HG02870 (cell line): ENCODE data around the gene APOC1.
"Not testable (repeated sequence)": the region's sequence is repeated elsewhere in the genome, so short reads cannot be mapped to it uniquely, and the experiment has no call there.

ENCODE experiments used
- ATAC-seq: cut with Tn5 transposase; IDR thresholded peaks from one replicate; pipeline ENCODE4 v1.9.1; 2021; ENCODE audit warnings: mild to moderate bottlenecking, moderate library complexity; ENCODE audit not compliant: unreplicated experiment

Gene APOC1

DNA sequence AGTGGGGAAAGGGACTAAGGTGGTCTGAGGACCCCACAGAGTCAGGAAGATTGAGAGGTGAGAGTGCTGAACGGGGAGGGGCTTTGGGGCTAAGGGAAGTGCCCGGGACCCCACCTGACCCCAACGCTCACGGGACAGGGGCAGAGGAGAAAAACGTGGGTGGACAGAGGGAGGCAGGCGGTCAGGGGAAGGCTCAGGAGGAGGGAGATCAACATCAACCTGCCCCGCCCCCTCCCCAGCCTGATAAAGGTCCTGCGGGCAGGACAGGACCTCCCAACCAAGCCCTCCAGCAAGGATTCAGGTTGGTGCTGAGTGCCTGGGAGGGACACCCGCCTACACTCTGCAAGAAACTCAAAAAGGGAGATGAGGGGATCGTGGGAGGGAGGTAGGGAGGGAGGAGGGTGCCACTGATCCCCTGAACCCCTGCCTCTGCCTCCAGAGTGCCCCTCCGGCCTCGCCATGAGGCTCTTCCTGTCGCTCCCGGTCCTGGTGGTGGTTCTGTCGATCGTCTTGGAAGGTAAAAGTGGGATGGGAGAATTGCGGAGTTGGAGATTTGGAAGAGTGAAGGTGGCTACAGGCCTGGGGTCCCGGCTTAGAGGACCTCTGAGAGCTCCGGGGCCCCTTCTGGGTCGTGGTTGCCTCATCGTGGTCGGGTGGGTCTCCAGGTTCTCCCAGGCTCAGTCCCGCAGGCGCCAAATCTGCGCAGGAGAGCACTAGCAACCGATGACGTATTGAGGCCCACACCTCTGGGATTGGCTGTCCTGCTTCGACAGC is at the start of gene APOC1:
Gene APOC1 (plus strand): TSS at position 176 of the 774 bp plus-strand sequence. CDS start 284 bp downstream, at position 460.
- ATAC-seq = peak; percentile 95

DNA sequence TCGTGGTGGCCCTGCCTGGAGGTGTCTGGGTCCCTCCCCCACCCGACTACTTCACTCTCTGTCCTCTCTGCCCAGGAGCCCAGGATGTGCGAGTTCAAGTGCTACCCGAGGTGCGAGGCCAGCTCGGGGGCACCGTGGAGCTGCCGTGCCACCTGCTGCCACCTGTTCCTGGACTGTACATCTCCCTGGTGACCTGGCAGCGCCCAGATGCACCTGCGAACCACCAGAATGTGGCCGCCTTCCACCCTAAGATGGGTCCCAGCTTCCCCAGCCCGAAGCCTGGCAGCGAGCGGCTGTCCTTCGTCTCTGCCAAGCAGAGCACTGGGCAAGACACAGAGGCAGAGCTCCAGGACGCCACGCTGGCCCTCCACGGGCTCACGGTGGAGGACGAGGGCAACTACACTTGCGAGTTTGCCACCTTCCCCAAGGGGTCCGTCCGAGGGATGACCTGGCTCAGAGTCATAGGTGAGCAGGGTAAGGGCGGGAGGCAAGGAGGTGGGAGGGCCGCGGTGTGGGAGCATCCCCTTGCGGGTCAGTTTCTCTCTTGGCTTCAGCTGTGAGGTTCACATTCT is 49.1 kb upstream of the APOC1 start:
- no peak for ATAC-seq

DNA sequence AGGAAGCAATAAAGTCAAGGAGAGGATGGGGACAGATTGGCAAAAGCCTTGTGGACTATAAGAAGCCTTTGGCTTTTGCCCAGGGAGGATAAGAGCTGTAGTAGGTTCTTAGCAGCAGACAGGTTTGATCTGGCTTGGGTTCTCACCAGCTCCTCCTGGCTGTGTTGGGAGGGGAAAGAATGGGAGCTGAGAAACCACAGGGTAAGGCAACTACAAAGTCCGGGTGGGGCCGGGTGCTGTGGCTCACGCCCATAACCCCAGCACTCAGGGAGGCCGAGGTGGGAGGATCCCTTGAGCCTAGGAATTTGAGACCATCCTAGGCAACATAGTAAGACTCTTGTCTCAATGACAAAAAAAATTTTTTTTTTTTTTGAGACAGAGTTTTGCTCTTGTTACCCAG is 47.7 kb upstream of the APOC1 start:
- no peak for ATAC-seq

DNA sequence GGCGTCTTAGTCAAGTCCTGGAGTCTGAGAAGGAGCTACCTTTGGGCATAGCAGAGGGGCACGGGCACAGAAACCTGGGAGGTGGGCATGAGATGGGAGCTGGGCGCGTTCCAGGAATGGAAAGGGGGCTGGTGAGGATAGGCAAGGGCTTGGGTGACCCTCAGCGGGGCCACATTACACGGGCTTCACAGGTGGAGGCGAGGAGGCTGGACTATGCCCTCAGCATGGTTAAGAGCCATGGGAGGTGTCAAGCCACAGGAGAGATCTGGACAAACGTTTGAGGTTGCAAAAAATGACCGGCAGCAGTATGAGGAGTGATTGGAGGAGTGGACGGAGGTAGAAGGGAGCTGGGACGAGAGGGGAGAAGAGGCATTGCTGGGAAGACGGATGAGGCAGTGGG is 46.8 kb upstream of the APOC1 start:
- ATAC-seq = no peak

DNA sequence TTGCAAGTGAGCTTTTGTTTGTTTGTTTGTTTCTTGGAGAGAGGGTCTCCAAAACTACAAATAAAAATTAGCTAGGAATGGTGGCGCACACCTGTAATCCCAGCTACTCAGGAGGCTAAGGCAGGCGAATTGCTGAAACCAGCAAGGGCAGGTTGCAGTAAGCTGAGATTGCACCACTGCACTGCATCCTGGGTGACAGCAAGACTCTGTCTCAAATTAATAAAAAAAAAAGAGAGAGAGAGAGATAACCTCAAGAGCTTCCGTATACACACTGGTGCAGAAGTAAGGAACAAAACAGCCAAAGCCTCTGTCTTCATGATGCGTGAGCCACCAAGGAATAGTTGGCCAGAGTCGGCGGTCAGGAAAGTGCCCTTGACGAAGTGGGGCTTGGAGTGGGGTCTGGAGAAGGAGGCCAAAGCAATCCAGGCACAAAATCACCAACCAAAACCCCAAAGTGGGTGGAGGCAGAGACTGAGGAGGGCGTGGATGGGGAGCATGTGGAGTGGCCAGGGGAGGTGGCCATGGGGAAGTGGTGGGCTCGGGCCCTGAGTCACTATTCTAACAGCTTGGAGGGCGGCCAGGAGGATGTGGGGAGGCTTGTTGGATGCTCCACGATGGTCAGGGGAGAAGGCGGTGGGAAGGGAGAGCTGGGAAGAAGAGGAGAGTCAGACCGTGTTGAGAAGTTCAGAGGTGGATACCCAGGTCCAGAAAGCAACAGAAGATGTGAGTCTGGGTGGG is 44.5 kb upstream of the APOC1 start:
- no peak for ATAC-seq

DNA sequence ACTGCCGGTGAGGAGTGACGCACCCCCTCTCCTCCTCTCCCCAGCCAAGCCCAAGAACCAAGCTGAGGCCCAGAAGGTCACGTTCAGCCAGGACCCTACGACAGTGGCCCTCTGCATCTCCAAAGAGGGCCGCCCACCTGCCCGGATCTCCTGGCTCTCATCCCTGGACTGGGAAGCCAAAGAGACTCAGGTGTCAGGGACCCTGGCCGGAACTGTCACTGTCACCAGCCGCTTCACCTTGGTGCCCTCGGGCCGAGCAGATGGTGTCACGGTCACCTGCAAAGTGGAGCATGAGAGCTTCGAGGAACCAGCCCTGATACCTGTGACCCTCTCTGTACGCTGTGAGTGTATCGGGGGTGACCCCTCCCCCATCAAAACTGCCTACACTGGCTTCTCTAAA is 42.6 kb upstream of the APOC1 start:
- ATAC-seq = no peak

DNA sequence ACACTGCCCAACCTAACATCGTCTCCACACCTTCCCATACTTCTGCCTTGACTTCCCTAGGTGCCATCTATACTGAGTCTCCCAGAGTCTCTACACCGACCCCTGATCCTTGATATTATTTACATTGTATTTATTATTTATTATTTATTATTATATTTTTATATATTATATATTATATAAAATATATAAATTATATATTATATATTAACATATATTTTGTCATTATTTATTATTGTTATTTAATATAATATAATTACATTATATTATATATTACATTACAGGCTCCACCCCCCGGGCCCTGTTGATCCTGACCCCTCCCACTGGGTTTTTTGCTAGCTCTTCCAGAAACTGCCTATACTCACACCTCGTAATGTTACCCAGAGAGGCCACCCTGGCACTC is 41.7 kb upstream of the APOC1 start:
- no peak for ATAC-seq

DNA sequence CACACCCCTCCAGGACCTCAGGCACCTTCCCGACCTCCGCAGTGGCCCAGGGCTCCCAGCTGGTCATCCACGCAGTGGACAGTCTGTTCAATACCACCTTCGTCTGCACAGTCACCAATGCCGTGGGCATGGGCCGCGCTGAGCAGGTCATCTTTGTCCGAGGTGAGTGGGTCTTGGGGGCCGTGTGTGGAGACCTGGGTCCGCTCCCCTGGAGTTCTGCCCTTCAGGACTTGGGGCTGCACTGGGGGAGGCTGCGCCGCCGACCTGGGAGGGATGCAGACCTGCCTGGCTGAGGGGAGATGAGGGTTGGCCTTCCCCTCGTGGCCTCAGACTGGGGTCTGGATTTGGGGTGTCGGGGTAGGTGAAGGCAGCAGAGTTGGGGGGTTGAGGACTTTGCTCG is 40.1 kb upstream of the APOC1 start:
- ATAC-seq = no peak

DNA sequence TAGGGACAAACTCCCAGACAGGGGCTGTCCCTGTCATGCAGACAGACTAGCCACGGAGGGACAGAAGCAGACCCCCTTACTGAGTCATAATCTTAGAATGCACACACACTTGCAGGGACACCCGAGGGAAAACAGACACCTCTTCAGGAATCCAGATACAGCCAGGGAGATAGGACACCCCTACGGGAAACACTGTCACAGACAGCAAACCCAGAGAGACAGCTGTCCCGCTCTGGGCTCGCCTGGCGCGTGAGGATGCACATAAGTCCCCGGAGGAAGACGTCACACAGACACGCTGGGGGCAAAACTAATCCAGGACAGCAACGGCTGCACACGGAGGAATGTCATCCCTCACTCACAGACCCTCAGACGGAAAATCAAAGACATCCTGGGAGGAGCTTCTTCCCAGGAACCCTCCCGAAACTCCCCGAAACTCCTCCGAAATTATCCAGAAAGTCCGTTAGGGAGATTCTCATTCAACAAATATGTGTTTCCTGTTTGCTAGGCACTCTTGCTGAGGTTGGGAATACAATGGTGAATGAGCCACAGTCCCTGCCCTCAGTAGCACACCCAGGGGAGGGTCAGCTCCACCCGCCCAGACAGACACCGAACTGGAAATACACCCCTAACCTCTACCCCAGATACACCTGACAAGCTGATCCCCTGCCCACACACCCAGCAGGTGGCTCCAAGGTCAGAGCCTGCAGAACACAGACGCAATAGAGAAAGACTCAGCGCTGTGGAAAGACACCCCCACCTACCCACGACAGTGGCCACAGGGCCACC is 38.5 kb upstream of the APOC1 start:
- no peak for ATAC-seq

DNA sequence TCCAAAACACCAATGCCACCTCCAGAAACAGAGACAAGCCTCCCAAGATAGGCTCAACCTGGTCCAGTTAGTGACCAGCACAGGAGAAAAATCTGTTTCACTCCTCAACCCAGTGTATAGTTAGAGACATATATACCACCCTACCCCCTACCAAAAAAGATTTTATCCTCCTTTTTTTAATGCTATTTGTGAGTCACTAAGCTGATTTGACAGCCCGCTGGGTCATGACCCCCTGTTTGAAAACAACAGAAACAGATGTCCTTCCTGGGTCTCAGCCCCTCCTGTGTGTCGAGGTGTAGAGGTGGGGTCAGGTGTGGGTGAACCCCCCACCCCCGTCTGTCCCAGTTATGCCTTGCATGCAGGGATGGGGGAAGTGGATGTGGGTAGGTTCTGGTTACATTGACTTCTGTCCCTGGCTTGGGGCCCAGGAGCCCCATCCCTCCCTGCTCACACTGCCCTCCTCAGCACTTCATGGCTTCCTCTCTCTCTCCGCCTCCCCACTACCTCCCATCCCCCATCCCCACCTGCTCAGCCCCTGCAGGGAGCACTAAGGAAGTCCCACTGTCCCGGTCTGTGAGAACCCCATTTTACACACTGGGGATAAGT is 37.4 kb upstream of the APOC1 start:
- ATAC-seq = no peak

DNA sequence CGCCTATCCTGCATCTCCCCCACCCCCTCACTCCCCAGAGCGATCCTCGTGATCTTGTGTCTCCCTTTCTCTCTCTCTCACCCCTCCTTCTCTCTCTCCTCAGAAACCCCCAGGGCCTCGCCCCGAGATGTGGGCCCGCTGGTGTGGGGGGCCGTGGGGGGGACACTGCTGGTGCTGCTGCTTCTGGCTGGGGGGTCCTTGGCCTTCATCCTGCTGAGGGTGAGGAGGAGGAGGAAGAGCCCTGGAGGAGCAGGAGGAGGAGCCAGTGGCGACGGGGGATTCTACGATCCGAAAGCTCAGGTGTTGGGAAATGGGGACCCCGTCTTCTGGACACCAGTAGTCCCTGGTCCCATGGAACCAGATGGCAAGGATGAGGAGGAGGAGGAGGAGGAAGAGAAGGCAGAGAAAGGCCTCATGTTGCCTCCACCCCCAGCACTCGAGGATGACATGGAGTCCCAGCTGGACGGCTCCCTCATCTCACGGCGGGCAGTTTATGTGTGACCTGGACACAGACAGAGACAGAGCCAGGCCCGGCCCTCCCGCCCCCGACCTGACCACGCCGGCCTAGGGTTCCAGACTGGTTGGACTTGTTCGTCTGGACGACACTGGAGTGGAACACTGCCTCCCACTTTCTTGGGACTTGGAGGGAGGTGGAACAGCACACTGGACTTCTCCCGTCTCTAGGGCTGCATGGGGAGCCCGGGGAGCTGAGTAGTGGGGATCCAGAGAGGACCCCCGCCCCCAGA is 36.1 kb upstream of the APOC1 start:
- ATAC-seq = no peak

DNA sequence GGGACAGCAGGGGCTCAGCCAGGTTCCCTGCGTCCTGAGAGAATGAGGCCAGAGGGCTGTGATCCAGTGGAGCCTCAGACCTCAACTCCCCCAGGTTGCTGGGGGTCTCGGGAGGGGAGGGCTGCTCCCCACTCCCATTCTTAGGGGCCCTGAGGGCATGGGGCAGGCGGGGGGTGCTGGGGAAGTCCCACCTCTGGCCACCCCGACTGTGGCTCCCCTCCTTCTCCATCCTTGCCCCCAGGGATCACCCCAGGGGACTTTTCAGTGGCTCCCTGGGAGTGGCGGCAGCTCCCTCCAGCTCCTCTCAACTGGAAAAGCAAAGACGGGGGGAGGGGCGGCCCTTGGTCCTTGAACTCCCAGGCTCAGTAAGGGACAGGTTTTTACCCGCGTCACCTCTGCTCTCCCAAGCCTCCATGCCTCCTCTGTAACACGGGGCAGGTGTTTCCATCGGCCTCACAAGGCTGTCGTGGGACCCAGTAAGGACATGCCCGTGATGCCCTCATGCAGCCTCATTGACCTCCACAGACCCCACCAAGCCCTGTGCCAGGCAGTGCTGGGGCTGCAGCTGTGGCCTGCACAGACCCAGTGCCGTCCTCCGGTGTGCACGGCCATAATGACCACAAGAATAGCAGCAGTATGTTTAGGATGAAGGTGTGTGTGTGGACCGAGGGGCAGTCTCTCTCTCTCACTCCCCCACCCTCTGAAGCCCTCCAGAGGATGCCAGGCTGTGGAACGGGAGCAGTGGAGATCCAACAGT is 34.9 kb upstream of the APOC1 start:
- no peak for ATAC-seq

DNA sequence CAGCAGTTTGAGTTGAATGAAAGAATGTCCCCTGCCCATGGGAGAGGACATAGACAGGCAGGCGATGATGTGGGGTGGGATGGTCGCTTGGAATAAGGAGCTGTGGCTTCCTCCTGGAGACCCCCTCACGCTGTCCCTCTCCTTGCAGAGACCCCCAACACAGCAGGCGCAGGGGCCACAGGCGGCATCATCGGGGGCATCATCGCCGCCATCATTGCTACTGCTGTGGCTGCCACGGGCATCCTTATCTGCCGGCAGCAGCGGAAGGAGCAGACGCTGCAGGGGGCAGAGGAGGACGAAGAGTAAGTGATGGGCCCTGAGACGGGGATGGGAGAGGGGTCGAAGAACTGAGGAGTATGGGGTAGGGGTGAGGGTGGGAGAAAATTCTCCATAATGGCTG is 32.3 kb upstream of the APOC1 start:
- ATAC-seq = no peak

DNA sequence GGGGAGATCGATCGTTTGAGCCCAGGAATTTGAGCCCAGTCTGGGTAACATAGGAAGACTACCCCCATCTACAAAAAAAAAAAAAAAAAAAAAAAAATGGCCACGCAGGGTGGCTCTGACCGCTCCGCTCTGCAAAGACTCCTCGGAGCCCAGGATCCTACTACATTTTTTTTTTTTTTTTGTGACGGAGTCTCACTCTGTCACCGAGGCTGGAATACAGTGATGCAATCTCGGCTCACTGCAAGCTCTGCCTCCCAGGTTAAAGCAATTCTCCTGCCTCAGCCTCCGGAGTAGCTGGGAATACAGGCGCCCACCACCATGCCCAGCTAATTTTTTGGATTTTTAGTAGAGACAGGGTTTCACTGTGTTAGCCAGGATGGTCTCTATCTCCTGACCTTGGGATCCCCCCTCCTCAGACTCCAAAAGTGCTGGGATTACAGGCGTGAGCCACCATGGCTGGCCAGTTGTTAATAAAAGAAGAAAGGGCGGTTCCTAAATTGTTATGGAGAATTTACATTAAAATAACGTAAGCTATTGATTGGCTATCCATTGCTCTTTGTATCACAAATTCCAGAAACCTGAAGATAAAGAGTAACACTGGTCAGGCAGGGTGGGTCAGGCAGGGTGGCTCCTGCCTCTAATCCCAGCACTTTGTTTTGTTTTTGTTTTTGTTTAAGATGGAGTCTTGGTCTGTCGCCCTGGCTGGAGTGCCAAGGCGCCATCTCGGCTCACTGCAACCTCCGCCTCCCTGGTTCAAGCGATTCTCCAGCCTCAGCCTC is 31.6 kb upstream of the APOC1 start:
- not testable (repeated sequence) for ATAC-seq

DNA sequence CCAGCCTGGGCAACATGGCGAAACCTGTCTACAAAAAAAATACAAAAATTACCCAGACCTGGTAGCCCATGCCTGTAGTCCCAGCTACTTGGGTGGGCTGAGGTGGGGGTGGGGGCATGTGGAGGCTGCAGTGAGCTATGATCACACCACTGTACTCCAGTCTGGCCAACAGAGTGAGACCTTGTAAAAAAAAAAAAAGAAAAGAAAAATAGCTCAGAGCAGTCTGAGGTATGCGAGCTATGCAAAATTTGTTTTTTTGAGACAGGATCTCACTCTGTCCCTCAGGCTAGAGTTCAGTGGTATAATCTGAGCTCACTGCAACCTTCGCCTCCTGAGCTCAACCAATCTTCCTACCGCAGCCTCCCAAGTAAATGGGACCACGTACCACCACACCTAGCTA is 30.5 kb upstream of the APOC1 start:
- ATAC-seq = no peak

DNA sequence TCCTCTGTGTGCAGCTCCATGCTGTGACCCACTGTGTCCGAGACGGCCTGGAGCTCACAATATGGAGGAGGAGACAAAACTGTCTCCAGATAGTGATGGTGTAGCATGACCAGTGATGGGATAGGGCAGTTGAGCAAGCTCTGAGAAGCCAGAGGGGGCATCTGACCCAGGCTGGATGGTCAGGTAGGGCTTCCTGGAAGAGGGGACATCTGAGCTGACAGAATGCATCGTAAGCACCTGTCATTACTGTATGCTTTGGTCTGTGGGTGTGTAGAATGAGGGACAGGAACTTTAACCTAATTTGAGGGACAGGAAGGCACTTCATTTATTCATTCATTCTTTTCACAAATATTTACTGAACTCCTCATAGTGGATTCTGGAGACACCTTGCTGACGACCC is 29.8 kb upstream of the APOC1 start:
- ATAC-seq = no peak

DNA sequence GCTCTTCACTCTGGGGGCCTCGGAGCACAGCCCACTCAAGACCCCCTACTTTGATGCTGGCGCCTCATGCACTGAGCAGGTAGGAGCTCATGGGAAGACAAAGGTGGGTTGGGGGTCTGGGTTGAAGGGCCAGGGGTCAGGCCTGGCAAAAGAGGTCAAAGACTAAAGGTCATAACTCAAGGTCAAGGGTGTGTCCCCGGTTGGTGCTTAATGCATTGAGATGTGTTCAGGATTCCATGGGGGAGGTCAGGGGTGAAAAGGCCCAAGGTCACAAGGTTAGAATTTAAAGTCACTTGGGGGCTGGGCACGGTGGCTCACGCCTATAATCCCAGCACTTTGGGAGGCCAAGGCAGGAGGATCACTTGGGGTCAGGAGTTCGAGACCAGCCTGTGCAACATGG is 28.3 kb upstream of the APOC1 start:
- no peak for ATAC-seq

DNA sequence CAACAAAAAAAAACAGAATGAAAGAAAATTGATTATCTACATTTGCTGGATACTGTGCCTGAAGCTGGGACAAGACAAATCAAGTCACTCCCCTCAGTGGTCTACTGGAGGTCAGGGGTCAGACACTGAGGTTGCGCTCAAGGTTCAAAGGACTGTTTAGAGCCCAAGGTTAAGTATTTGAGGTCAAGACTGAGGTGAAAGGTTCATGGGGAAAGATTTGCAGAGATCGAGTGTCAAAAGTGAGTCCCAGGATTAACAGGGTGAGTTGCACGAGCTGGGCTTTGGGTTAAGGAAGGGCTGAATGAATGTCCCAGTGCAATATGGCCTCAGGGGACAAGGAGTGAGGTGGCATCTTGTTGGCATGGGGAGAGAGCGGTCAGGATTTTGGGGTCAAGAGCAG is 26.8 kb upstream of the APOC1 start:
- no peak for ATAC-seq

DNA sequence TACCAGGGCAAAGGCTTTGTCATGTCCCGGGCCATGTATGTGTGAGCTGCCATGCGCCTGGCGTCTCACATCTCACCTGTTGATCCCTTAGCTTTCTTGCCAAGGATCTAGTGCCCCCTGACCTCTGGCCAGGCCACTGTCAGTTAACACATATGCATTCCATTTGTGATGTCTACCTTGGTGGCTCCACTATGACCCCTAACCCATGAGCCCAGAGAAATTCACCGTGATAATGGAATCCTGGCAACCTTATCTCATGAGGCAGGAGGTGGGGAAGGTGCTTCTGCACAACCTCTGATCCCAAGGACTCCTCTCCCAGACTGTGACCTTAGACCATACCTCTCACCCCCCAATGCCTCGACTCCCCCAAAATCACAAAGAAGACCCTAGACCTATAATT is 26.1 kb upstream of the APOC1 start:
- ATAC-seq = not testable (repeated sequence)
